Measurements from ENCODE around the gene FRYL.

DNA sequence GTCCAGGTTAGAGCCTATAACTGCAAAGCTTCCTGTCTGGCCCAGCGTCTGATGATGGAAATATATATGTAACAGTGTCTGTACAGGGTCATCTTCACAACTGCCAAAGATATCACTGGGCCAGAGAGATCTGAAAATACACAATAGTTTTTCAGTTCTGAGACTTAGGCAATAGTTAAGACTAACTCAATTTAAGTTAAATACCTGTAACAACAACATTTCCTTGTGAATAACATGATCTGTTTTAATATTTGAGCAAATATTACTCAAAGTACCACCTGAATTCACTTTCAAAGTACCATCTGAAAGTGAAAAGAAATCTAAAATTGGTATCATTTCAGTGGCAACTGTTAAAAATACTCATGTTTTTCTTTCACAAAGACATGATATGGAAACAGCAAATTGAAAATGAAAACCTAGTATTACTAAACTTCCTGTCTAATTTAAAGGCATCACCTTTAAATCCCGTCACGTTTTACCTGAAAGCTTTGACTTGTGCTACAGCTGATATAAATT, 280.5 kb downstream of the FRYL start:
- TF ChIP-seq POLR2A (IDR thresholded peaks at IDR 0.05) = no peak
- TF ChIP-seq, protein P1, sequence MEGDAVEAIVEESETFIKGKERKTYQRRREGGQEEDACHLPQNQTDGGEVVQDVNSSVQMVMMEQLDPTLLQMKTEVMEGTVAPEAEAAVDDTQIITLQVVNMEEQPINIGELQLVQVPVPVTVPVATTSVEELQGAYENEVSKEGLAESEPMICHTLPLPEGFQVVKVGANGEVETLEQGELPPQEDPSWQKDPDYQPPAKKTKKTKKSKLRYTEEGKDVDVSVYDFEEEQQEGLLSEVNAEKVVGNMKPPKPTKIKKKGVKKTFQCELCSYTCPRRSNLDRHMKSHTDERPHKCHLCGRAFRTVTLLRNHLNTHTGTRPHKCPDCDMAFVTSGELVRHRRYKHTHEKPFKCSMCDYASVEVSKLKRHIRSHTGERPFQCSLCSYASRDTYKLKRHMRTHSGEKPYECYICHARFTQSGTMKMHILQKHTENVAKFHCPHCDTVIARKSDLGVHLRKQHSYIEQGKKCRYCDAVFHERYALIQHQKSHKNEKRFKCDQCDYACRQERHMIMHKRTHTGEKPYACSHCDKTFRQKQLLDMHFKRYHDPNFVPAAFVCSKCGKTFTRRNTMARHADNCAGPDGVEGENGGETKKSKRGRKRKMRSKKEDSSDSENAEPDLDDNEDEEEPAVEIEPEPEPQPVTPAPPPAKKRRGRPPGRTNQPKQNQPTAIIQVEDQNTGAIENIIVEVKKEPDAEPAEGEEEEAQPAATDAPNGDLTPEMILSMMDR (IDR thresholded peaks at IDR 0.05) = no peak
